Neural crest cell (in vitro differentiated cells): ENCODE data around the gene RTN4R. TPM values are rescaled to one million over a fixed set of nuclear protein-coding genes. Genes with fewer than 3 reads are reported as not detected.
"Not testable (repeated sequence)": the region's sequence is repeated elsewhere in the genome, so short reads cannot be mapped to it uniquely, and the experiment has no call there.

Experiments
- DNase-seq: peaks from one replicate; pipeline ENCODE4 v3.0.0; 2021; ENCODE audit warnings: low read depth, mixed read lengths, low spot score
- H3K27ac Mint-ChIP-seq: one replicate; pipeline ENCODE4 v1.8.0; 2021; ENCODE audit warnings: mild to moderate bottlenecking, mixed read lengths; ENCODE audit not compliant: unreplicated experiment
- H3K27me3 Mint-ChIP-seq: 2 replicates; pipeline ENCODE4 v1.8.0; 2021; ENCODE audit warnings: low read depth, mild to moderate bottlenecking, mixed read lengths
- H3K36me3 Mint-ChIP-seq: 2 replicates; pipeline ENCODE4 v1.8.0; 2021; ENCODE audit warnings: low read depth, mild to moderate bottlenecking, mixed read lengths
- H3K4me1 Mint-ChIP-seq: 2 replicates; pipeline ENCODE4 v1.8.0; 2021; ENCODE audit warnings: mixed read lengths
- H3K4me3 Mint-ChIP-seq: one replicate; pipeline ENCODE4 v1.8.0; 2021; ENCODE audit warnings: mild to moderate bottlenecking, mixed read lengths
- H3K9me3 Mint-ChIP-seq: 2 replicates; pipeline ENCODE4 v1.8.0; 2021; ENCODE audit warnings: mixed read lengths
- total RNA-seq: library from RNA; stranded (reverse); gene quantifications from 2 replicates; pipeline ENCODE4 v1.2.1, GENCODE V29; 2021
- TF ChIP-seq, protein P1 (sequence below): fragments of 200-600 bp; sonication (generic); conservative IDR thresholded peaks from 2 replicates; pipeline ENCODE4 v1.5.0; 2021; ENCODE audit warnings: antibody characterized with exemption, mild to moderate bottlenecking

Gene RTN4R
- total RNA-seq, 1 donor from 2014 or later, result 19.0 TPM

DNA sequence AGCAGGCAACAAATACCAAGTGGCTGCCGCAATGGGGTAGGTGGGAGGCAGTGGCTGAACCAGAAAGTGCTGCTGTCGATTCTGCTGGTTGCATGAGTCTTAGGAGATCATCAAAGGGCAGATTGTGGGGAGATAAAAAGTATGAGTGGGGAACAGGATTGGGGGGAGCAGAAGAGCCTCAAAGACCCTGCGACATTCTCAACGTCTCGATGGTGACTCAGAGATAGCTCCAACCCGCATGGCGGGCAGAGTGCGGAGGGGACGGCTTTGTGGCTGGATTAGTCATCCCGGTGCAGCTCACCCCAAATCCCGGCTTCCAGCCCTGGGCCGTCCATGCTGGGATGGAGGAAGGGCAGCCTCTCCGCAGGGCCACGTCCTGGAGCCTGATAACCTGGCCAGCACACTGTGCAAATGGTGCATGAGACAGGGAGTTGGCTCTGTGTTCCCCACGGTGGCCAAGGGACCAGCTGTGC lies 11.6 kb upstream of the RTN4R start:
- no peaks in the 10 kb centered on the region for H3K9me3 Mint-ChIP-seq
- H3K36me3 Mint-ChIP-seq, result no peaks in the 10 kb centered on the region
- H3K4me1 Mint-ChIP-seq, result peaks cover 15% of the 10 kb centered on the region
- no peak for DNase-seq
- TF ChIP-seq, protein P1, sequence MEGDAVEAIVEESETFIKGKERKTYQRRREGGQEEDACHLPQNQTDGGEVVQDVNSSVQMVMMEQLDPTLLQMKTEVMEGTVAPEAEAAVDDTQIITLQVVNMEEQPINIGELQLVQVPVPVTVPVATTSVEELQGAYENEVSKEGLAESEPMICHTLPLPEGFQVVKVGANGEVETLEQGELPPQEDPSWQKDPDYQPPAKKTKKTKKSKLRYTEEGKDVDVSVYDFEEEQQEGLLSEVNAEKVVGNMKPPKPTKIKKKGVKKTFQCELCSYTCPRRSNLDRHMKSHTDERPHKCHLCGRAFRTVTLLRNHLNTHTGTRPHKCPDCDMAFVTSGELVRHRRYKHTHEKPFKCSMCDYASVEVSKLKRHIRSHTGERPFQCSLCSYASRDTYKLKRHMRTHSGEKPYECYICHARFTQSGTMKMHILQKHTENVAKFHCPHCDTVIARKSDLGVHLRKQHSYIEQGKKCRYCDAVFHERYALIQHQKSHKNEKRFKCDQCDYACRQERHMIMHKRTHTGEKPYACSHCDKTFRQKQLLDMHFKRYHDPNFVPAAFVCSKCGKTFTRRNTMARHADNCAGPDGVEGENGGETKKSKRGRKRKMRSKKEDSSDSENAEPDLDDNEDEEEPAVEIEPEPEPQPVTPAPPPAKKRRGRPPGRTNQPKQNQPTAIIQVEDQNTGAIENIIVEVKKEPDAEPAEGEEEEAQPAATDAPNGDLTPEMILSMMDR, result no peak
- no peaks in the 10 kb centered on the region for H3K27me3 Mint-ChIP-seq
- peak overlapping the region; percentile 12 for H3K4me3 Mint-ChIP-seq
- no peak overlapping the region for H3K27ac Mint-ChIP-seq

DNA sequence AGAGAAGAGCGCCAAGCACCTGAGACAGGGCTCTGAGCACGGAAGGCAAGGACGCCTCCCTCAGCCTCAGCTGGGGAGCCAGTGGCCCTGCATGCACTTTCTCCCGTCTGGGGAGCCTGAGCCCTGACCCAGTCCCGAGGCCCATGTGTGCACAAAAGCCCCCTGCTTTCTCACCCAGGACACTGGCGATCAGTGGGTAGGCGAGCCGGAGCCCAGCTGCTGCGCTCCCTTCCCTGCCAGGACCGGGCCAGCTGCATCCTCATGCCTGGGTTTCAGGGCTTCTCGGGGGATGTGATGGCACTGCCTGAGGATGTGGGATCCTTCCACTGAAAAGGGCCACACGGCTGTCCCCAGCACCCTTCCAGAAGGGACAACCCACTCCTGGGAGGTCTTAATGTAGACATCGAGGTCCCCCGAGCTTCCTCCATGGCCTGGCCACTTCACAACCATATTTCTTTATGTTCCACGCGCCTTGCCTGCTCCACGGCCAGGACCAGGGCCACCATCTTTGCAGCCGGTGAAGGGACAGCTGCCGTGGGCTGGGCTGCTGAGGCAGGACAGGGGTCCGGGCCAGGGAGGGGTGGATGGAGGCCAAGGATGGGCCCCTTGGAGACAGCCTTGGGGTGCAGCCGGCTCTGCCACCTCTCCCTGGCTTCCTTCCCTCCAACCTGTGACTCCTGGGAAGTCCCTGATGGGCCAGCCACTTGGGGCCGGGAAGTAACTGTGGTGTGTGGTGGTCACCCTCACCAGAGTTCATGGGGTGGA lies 10.8 kb upstream of the RTN4R start:
- not testable (repeated sequence) for H3K4me3 Mint-ChIP-seq, DNase-seq, H3K27ac Mint-ChIP-seq, H3K36me3 Mint-ChIP-seq, H3K27me3 Mint-ChIP-seq, H3K9me3 Mint-ChIP-seq
- H3K4me1 Mint-ChIP-seq, result peaks cover 18% of the 10 kb centered on the region

DNA sequence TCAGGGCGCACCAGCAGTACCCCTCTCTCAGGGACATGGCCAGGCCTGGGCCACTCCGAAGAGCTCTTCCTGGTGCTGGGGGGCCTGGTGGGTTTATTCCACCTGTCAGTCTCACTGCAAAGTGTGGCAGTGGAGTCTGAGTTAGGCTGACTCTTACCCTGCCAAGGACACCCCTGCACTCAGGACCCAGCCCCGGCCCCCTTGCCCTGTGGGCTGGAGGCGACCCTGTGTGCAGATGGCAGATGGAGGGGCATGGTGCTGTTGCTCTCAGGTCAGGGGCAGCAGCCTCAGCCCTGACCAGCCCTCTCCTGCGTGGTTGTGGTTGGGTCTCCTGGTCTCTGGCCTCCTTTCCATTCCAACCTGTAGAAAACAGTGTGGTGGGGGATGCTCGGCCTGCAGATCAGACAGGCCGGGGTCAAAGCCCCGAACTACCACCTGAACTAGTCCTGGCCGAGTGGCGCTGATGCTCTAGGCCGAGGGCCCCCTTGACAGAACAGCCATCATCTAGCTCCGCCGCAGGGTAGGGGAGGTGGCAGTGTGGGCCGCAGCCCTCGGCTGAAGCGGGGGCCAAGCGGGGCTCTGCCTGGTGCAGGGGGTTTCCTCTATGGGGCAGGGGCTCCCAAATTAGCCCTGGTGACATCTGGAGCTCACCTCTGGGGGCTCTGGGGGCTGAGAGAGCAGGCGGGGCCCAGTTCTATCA lies 10.0 kb upstream of the RTN4R start:
- H3K36me3 Mint-ChIP-seq, H3K27me3 Mint-ChIP-seq, H3K4me3 Mint-ChIP-seq, DNase-seq, H3K9me3 Mint-ChIP-seq: not testable (repeated sequence)
- Mint-ChIP-seq H3K4me1 (peaks cover 18% of the 10 kb centered on the region), H3K27ac (peak overlapping the region; percentile 35)

DNA sequence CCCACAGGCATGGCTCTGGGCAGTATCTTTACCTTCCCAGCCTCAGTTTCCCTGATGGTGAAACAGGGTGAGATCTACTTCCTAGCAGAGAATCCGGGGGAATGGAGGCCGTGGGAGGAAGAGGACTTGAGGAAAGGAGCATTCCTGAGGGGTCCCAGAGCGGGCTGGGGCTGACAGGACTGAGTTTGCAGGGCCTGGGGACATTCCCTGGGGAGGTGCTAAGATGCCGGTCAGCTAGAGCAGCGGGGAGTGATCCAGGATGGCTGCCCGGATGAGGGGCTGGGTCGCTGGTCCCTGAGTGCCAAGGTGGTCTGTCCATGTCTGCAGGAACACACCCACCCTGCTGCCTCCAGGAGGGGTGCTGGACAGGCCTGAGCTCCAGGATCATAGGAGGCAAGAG lies 8.3 kb upstream of the RTN4R start:
- Mint-ChIP-seq H3K27me3 (no peaks in the 10 kb centered on the region), H3K4me3 (no peak overlapping the region), H3K9me3 (no peaks in the 10 kb centered on the region), H3K27ac (peak overlapping the region; percentile 62), H3K4me1 (peaks cover 18% of the 10 kb centered on the region), H3K36me3 (no peaks in the 10 kb centered on the region)
- no peak for DNase-seq
- TF ChIP-seq, protein P1, result no peak

DNA sequence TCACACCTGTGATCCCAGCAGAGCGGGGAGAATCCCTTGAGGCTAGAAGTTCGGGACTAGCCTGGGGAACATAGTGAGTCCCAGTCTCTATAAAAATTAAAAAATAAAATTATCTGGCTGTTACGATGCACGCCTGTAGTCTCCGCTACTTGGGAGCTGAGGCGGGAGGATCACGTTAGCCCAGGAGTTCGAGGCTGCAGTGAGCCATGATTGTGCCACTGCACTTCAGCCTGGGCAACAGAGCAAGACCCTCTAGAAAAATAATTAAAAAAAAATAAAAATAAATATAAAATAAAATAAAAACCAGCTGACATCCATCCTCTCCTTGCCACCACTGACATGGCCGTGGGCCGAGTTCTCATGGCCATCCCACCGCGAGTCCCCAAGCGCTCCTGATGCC lies 7.7 kb upstream of the RTN4R start:
- peaks cover 18% of the 10 kb centered on the region for H3K4me1 Mint-ChIP-seq
- H3K36me3 Mint-ChIP-seq, result no peaks in the 10 kb centered on the region
- H3K27ac Mint-ChIP-seq, result no peak overlapping the region
- no peaks in the 10 kb centered on the region for H3K27me3 Mint-ChIP-seq
- no peak for DNase-seq
- TF ChIP-seq, protein P1, result no peak
- H3K4me3 Mint-ChIP-seq, result no peak overlapping the region
- H3K9me3 Mint-ChIP-seq, result no peaks in the 10 kb centered on the region

DNA sequence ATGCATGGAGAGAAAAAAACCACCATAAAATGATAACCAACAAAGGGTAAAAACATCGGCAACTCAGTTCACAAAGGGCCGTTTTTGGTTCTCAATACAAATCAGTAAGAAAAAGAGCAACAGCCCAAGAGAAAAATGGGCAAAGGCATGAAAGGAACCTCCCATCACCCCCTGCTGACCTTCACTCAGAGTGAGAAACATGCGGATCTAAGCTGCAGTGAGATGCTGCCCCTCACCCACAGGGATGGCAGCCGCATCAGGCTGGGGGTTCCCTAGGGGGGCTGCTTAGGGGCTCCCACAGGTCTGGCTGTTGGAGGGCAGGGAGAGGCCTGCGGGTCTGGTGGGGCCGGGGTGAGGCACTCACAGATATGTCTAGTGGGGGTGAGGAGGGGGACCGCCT lies 7.2 kb upstream of the RTN4R start:
- not testable (repeated sequence) for H3K27ac Mint-ChIP-seq, DNase-seq, H3K36me3 Mint-ChIP-seq, H3K4me3 Mint-ChIP-seq, H3K9me3 Mint-ChIP-seq, H3K27me3 Mint-ChIP-seq
- peaks cover 18% of the 10 kb centered on the region for H3K4me1 Mint-ChIP-seq

DNA sequence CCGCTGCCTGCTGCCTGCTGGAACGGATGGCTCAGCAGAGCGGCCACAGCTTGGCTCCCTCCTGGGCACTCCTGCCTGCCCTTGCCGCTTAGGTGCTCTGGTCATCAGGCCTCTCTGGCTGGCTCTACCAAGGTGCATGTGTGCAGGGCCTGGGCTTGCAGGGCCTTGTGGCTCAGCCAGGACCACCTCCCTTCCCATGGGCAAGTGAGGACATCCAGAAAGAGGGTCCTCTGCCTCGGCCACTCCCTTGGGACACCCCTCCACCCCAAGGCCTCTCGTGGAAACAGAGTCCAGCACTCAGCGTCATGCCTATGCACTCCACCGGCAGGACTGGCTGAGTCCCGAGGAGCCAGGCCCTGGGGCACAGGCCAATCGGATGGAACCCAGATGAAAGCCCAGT lies 6.3 kb upstream of the RTN4R start:
- not testable (repeated sequence) for H3K4me1 Mint-ChIP-seq, DNase-seq, H3K27ac Mint-ChIP-seq, H3K4me3 Mint-ChIP-seq, H3K36me3 Mint-ChIP-seq, H3K9me3 Mint-ChIP-seq, H3K27me3 Mint-ChIP-seq
